Mucosa of stomach (tissue), 1 donor: ENCODE data around the gene CPLANE1.
"Not testable (repeated sequence)": the region's sequence is repeated elsewhere in the genome, so short reads cannot be mapped to it uniquely, and the experiment has no call there.

Experiments used
- H3K27me3 ChIP-seq: one replicate; pipeline ENCODE4 v1.7.0; 2013; ENCODE audit warnings: mild to moderate bottlenecking, low read length; ENCODE audit not compliant: control insufficient read depth, insufficient read depth
- H3K36me3 ChIP-seq: one replicate; pipeline ENCODE4 v1.7.0; 2013; ENCODE audit warnings: low read length; ENCODE audit not compliant: control insufficient read depth, insufficient read depth
- H3K4me1 ChIP-seq: one replicate; pipeline ENCODE4 v1.7.0; 2013; ENCODE audit warnings: mild to moderate bottlenecking, low read length; ENCODE audit not compliant: control insufficient read depth, insufficient read depth
- H3K4me3 ChIP-seq: one replicate; pipeline ENCODE4 v1.7.0; 2013; ENCODE audit warnings: low read length
- H3K9ac ChIP-seq: one replicate; pipeline ENCODE4 v1.7.0; 2013; ENCODE audit warnings: mild to moderate bottlenecking, low read length, moderate library complexity
- H3K9me3 ChIP-seq: one replicate; pipeline ENCODE4 v1.7.0; 2013; ENCODE audit warnings: mild to moderate bottlenecking, low read length, moderate library complexity; ENCODE audit not compliant: control insufficient read depth
- donor health status: Pancreatic carcinoma.

Gene CPLANE1

GRCh38 chr5:37166197-37166596 is 83.0 kb downstream of the CPLANE1 start:
- no peaks in the 10 kb centered on the region for H3K9me3 ChIP-seq
- no peaks in the 10 kb centered on the region for H3K27me3 ChIP-seq
- no peaks in the 10 kb centered on the region for H3K36me3 ChIP-seq

DNA sequence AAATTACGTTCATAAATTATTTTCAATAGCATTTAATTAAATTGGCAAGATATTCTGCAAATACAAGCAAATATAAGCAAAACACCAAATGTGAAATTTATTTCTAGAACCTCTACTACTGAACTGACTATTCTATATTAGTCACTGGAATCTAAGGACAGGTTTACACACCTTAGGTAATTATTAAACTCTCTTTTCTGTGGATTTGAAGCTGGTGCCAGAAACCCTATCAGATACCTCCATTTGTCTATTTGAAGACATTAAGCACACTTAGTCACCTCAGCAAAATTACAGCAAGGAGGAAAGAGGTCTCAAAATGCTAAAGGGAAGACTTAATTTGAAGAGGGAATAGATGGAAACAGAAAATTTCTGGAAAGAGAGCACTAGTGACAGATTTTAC is 83.4 kb downstream of the CPLANE1 start:
- Histone ChIP-seq H3K9ac (no peak overlapping the region), H3K4me3 (no peak overlapping the region), H3K36me3 (no peaks in the 10 kb centered on the region), H3K27me3 (no peaks in the 10 kb centered on the region), H3K9me3 (no peaks in the 10 kb centered on the region), H3K4me1 (peaks cover 10% of the 10 kb centered on the region)

More at GRCh38 chr5:37166197-37166596, 83.0 kb downstream of the CPLANE1 start:
- Histone ChIP-seq H3K4me1 (peaks cover 10% of the 10 kb centered on the region), H3K9ac (no peak overlapping the region), H3K4me3 (no peak overlapping the region)

GRCh38 chr5:37153661-37154060 is 95.5 kb downstream of the CPLANE1 start:
- Histone ChIP-seq H3K9me3 (no peaks in the 10 kb centered on the region), H3K4me1 (no peaks in the 10 kb centered on the region), H3K9ac (no peak overlapping the region), H3K4me3 (no peak overlapping the region), H3K27me3 (no peaks in the 10 kb centered on the region), H3K36me3 (no peaks in the 10 kb centered on the region)

DNA sequence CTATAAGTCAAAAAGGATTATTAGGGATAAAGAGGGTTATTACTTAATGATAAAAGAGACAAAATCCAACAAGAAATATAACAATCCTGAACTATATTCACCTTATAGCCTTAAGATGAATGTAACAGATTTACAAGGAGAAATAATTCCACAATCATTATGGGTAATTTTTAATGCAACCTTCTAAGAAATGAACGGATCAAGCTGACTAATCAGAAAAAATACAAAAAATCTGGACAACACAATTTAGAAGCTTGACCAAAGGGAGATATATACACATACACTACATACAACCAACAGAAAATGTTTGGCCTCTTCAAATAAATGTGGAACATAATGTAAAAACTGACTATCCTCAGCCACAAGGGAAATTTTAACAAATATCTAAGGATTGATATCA is 102.3 kb downstream of the CPLANE1 start:
- no peaks in the 10 kb centered on the region for H3K36me3 ChIP-seq
- H3K9me3 ChIP-seq, result no peaks in the 10 kb centered on the region
- no peaks in the 10 kb centered on the region for H3K4me1 ChIP-seq
- H3K27me3 ChIP-seq, result no peaks in the 10 kb centered on the region
- no peak overlapping the region for H3K4me3 ChIP-seq
- no peak overlapping the region for H3K9ac ChIP-seq

- no peaks in the 10 kb centered on the region for H3K36me3 ChIP-seq
- no peaks in the 10 kb centered on the region for H3K27me3 ChIP-seq
- no peaks in the 10 kb centered on the region for H3K9me3 ChIP-seq
- no peak overlapping the region for H3K4me3 ChIP-seq
- H3K9ac ChIP-seq, result no peak overlapping the region
- no peaks in the 10 kb centered on the region for H3K4me1 ChIP-seq
Measured at GRCh38 chr5:37136694-37137093, 112.5 kb downstream of the CPLANE1 start.

- H3K36me3 ChIP-seq, H3K9me3 ChIP-seq, H3K4me3 ChIP-seq, H3K4me1 ChIP-seq, H3K27me3 ChIP-seq, H3K9ac ChIP-seq: not testable (repeated sequence)
Measured at GRCh38 chr5:37135312-37135711, 113.9 kb downstream of the CPLANE1 start.

GRCh38 chr5:37133939-37134338 is 115.2 kb downstream of the CPLANE1 start:
- Histone ChIP-seq H3K4me3 (no peak overlapping the region), H3K4me1 (no peaks in the 10 kb centered on the region), H3K36me3 (no peaks in the 10 kb centered on the region), H3K9me3 (no peaks in the 10 kb centered on the region), H3K27me3 (no peaks in the 10 kb centered on the region), H3K9ac (no peak overlapping the region)

- no peaks in the 10 kb centered on the region for H3K9me3 ChIP-seq
- H3K36me3 ChIP-seq, result no peaks in the 10 kb centered on the region
- no peaks in the 10 kb centered on the region for H3K27me3 ChIP-seq
- no peak overlapping the region for H3K4me3 ChIP-seq
- no peak overlapping the region for H3K9ac ChIP-seq
- H3K4me1 ChIP-seq, result no peaks in the 10 kb centered on the region
Measured at GRCh38 chr5:37132646-37133045, 116.5 kb downstream of the CPLANE1 start.

GRCh38 chr5:37121465-37121864 is 127.7 kb downstream of the CPLANE1 start:
- no peaks in the 10 kb centered on the region for H3K27me3 ChIP-seq
- H3K9me3 ChIP-seq, result no peaks in the 10 kb centered on the region
- no peaks in the 10 kb centered on the region for H3K36me3 ChIP-seq

DNA sequence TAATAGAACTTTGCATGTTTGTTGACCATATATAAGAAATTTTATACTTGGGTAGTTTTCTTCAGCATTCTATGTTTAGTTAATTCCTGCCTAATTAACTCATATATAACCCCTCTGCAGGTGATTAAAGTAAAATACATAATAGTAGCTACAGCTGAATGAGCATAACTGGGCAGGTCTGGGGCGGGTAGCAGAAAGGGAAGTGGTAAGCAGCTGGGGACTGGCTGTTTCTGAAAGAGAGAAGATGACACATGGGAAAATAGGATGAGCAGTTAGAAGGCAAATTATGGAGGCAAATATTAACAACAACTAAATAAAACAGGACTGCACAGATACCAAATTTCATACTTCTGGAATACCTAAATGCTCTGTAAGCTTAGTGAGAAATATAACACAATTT is 128.1 kb downstream of the CPLANE1 start:
- no peak overlapping the region for H3K4me3 ChIP-seq
- H3K27me3 ChIP-seq, result no peaks in the 10 kb centered on the region
- no peaks in the 10 kb centered on the region for H3K9me3 ChIP-seq
- no peak overlapping the region for H3K9ac ChIP-seq
- no peaks in the 10 kb centered on the region for H3K4me1 ChIP-seq
- no peaks in the 10 kb centered on the region for H3K36me3 ChIP-seq

More at GRCh38 chr5:37121465-37121864, 127.7 kb downstream of the CPLANE1 start:
- Histone ChIP-seq H3K4me1 (no peaks in the 10 kb centered on the region), H3K4me3 (no peak overlapping the region), H3K9ac (no peak overlapping the region)

DNA sequence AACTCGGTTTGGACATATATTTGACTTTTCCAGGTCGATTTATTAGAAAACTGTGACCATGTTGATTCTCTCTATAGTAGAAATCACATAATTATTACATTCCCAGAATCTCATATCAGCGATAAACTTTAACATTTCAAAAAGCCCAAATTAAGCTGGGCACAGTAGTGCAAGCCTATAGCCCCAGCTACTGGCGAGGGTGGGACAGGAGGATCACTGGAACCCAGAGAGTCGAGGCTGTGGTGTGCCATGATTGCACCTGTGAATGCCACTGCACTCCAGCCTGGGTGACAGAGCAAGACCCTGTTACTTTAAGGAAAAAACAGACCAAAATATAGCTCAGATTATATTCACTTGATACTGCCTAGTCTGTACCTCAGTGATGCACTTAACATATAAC is 128.9 kb downstream of the CPLANE1 start:
- Histone ChIP-seq H3K4me3 (no peak overlapping the region), H3K36me3 (no peaks in the 10 kb centered on the region), H3K27me3 (no peaks in the 10 kb centered on the region), H3K9ac (no peak overlapping the region), H3K9me3 (no peaks in the 10 kb centered on the region), H3K4me1 (no peaks in the 10 kb centered on the region)

DNA sequence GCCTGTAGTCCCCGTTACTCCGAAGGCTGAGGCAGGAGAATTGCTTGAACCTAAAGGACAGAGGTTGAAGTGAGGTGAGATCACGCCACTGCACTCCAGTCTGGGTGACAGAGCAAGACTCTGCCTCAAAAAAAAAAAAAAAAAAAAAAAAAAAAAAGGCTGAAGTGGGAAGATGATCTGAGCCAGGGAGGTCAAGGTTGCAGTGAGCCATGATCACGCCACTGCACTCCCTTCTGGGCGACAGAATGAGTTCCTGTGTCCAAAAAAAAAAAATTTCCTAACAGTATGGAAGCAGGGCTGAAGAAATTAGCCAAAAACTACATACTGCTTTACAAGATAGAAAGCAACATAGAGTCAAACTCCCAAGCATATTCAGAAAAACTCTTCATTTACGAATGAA is 132.8 kb downstream of the CPLANE1 start:
- no peaks in the 10 kb centered on the region for H3K4me1 ChIP-seq
- no peaks in the 10 kb centered on the region for H3K9me3 ChIP-seq
- H3K9ac ChIP-seq, result no peak overlapping the region
- H3K27me3 ChIP-seq, result no peaks in the 10 kb centered on the region
- H3K4me3 ChIP-seq, result no peak overlapping the region
- no peaks in the 10 kb centered on the region for H3K36me3 ChIP-seq

DNA sequence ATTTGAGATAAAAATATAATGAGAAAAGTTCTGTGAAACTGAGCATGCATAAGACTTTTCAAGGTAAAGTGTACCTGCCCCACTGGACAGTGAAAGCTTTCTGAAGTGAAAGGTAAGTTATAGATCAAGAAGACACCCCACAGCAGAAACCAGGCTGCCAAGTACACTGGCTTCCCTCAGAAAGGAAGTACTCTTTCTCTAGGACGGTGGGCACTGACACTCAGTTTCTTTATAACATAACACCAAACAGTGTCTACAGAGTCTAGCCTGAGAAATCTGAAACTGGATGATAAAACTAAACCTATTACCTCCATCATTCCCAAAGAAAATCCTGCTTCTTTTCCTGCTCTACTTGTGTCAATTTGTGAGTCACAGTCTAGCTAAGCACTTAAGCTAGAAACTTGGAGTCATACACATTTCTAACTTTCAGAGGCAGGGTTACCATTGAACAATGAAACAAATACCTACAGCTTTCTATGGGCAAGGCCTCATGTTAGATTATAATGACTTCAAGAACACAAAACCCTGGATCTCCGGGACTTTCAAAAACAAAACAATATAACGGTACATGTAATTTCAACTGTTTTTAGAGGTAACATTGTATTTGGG is 136.7 kb downstream of the CPLANE1 start:
- H3K36me3 ChIP-seq, result no peaks in the 10 kb centered on the region
- H3K9me3 ChIP-seq, result no peaks in the 10 kb centered on the region
- H3K4me3 ChIP-seq, result no peak overlapping the region
- no peaks in the 10 kb centered on the region for H3K4me1 ChIP-seq
- no peak overlapping the region for H3K9ac ChIP-seq
- H3K27me3 ChIP-seq, result no peaks in the 10 kb centered on the region
